Mesodermal cell (in vitro differentiated cells): ENCODE measurements around the gene MCF2L2.

Experiments
- H3K27ac ChIP-seq: 2 replicates; pipeline ENCODE4 v1.7.0; 2013; ENCODE audit warnings: mild to moderate bottlenecking, low read depth, low read length, moderate library complexity; ENCODE audit not compliant: severe bottlenecking
- H3K36me3 ChIP-seq: 2 replicates; pipeline ENCODE4 v1.7.1; 2013; ENCODE audit warnings: mild to moderate bottlenecking, low read length, moderate library complexity; ENCODE audit not compliant: control insufficient read depth, insufficient read depth
- H3K4me1 ChIP-seq: one replicate; pipeline ENCODE4 v1.7.1; 2013; ENCODE audit warnings: mild to moderate bottlenecking, low read length; ENCODE audit not compliant: insufficient read depth, control insufficient read depth, poor library complexity, severe bottlenecking
- H3K4me3 ChIP-seq: 2 replicates; pipeline ENCODE4 v1.7.0; 2013; ENCODE audit warnings: low read length, control low read depth, mild to moderate bottlenecking; ENCODE audit not compliant: insufficient read depth, poor library complexity, severe bottlenecking; ENCODE audit errors: extremely low read depth
- H3K9me3 ChIP-seq: 2 replicates; pipeline ENCODE4 v1.7.1; 2013; ENCODE audit warnings: mild to moderate bottlenecking, low read length, moderate library complexity; ENCODE audit not compliant: control insufficient read depth
- WGBS, 2 experiments: methylation state at CpG; one replicate each; pipeline ENCODE4 v1.1.5; 2013; ENCODE audit warnings: missing lambda C conversion rate in 2 of 2; ENCODE audit not compliant: insufficient coverage in 2 of 2; 5-methylcytosine and 5-hydroxymethylcytosine counted together

Gene MCF2L2

DNA sequence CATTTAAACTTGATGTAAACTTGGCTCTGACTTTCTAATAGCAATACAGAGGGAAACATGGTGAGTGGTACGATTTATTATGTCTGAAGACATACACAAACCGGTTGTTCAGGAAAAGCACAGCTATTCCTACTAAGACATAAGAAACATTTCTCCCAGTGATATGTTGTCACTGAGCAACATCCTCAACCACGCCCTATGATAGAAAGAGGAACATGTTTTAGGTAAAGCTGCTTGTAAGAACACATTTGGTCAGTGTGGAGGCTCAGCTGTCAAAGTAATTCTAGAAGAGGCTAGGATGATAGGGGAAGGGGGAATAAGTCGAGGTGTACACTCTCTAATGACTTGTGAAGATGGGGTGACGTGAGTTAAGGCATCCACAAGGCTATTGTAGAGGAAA, 218.1 kb downstream of the MCF2L2 start:
- WGBS, 2 experiments, result 100% methylated on average over 2 to 3 of the region's 5 CpGs
- H3K36me3 ChIP-seq, result no peaks in the 10 kb centered on the region
- no peaks in the 10 kb centered on the region for H3K4me1 ChIP-seq
- H3K9me3 ChIP-seq, result no peaks in the 10 kb centered on the region
- no peak overlapping the region for H3K27ac ChIP-seq
- no peak overlapping the region for H3K4me3 ChIP-seq

DNA sequence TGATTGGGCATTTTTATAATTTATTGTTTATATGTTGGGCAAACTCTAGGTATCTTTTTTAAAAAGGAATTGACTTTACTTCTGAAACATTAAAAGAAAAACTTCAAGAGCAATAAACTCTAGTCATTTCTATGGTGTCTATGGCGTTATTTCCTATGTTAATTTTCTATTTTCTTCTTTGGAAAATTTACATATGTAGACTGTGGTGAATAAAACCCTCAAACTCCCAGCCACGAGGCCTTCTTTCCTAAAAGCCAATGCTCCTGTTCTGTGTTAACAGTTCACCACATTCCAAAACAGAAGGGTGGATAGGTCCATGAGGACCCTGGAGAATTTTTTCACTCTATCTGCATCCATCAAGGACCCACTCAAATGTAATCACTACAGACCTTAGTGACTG, 219.6 kb downstream of the MCF2L2 start:
- Histone ChIP-seq H3K4me3 (no peak overlapping the region), H3K4me1 (no peaks in the 10 kb centered on the region), H3K27ac (no peak overlapping the region), H3K36me3 (no peaks in the 10 kb centered on the region), H3K9me3 (no peaks in the 10 kb centered on the region)
- 100% methylated on average over 1 of the region's 2 CpGs; no CpG with 5 or more reads in 1 of the 2 experiments for WGBS, 2 experiments

DNA sequence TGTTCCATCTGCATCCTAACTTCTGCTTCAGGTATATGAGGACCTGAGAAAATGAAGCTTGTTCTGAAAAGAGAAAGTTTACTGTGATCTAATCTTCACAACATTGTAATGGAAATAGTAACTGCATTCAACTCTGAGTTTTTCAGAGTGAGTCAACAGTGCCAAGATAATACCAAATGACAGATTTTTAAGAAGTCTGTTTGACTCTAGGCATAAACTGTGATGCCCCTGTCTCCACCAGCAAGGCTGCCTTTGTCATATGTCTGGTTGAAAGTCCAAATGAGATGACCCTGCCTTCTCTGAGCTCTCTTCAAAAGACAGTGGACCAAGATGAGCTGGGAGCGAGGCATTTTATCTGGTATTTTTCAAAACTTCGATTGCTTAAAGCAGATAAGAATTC, 220.2 kb downstream of the MCF2L2 start:
- H3K4me3 ChIP-seq, result no peak overlapping the region
- H3K4me1 ChIP-seq, result no peaks in the 10 kb centered on the region
- no peaks in the 10 kb centered on the region for H3K9me3 ChIP-seq
- H3K27ac ChIP-seq, result no peak overlapping the region
- WGBS, 2 experiments, result 92% methylated on average over 2 of the region's 2 CpGs; no CpG with 5 or more reads in 1 of the 2 experiments
- no peaks in the 10 kb centered on the region for H3K36me3 ChIP-seq

DNA sequence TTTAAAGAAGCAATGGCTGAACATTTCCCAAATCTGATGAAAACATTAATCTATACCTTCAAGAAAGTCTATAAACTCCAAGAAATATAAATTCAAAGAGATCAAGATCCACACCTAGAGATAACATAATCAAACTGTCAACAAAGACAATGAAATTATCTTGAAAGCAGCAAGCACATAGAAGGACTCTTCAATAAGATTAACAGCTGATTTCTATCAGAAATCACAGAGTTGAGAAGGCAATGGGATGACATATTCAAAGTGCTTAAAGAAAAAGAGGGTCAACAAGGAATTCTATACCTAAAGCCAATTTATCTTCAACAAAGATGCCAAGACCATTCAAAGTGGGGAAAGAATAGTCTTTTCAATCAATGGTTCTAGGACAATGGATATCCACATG, 224.7 kb downstream of the MCF2L2 start:
- peaks cover 6% of the 10 kb centered on the region for H3K9me3 ChIP-seq
- no peak overlapping the region for H3K27ac ChIP-seq
- no peak overlapping the region for H3K4me3 ChIP-seq
- no peaks in the 10 kb centered on the region for H3K36me3 ChIP-seq
- no peaks in the 10 kb centered on the region for H3K4me1 ChIP-seq

DNA sequence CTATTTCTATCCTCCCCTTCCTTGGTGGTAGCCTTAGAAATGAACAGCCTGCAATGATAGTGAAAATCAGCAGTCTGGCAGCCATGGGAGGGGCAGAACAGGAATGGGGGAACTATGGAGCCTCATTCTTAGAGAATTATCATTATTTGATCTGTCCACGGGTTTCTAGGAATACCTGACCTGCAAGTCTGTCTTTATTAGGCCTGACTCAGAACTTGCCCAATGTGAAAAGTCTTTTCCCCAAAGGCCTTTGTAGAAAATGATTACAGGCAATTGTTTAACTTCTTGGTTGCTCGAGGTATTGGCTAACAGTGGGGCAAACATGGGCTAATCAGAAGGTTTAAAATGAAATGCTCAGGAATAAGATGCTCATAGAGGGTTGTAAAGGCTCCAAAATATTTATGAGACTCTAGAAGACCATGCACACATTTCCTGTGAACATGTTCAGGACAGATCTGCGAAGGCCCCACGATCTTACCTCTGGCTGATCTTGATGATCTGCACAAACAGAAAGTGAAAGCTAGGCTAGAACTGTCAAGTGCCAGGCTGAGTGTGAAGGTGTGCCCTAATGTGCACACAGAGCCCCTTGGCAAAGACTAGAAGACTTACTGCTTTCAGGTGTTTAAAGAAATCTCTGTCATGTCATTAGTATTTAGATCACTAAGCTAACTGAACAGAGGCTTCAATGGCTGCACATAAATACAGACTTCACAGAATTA, 226.3 kb downstream of the MCF2L2 start:
- H3K27ac ChIP-seq, result no peak overlapping the region
- WGBS, 2 experiments, result 91 to 92% methylated on average over 4 of the region's 4 CpGs
- H3K4me3 ChIP-seq, result no peak overlapping the region
- peaks cover 6% of the 10 kb centered on the region for H3K9me3 ChIP-seq
- no peaks in the 10 kb centered on the region for H3K36me3 ChIP-seq
- H3K4me1 ChIP-seq, result no peaks in the 10 kb centered on the region

DNA sequence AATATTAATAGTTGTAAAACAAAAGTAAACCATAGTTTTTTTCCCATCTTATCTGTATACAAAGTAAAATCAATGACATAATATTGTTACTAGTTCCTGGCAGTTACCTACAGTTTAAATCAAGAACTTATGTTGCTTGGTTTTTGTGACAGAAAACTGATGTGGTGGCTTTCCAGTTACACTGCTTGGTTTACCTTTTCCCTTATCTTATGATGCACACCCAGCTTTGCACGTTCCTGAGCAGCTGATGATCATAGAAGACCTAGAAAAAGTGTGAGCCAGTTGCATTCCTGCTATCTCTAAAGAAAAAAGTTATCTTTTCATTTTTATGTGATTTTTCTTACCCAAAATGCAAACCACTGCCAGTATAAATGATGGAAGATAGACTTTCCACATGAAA, 229.5 kb downstream of the MCF2L2 start:
- H3K4me3 ChIP-seq, result no peak overlapping the region
- 100% methylated on average over 1 of the region's 1 CpG; no CpG with 5 or more reads in 1 of the 2 experiments for WGBS, 2 experiments
- no peaks in the 10 kb centered on the region for H3K36me3 ChIP-seq
- H3K9me3 ChIP-seq, result peaks cover 6% of the 10 kb centered on the region
- H3K27ac ChIP-seq, result no peak overlapping the region
- H3K4me1 ChIP-seq, result no peaks in the 10 kb centered on the region

DNA sequence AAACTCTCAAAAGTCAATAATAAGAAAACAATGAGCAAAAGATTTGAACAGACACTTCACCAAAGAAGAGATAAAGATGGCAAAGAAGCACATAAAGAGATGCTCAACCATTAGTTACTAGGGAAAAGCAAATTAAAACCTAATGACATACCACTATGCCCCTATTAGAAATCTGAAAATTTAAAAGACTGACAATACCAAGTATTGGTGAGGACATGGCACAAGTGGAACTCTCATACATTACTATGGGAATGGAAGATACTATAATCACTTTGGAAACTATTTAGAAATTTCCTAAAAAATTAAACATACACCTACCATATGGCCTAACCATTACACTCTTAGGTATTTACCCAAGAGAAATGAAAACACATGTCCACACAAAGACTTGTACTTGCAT, 230.7 kb downstream of the MCF2L2 start:
- Histone ChIP-seq H3K27ac (no peak overlapping the region), H3K4me3 (no peak overlapping the region), H3K9me3 (peaks cover 6% of the 10 kb centered on the region), H3K36me3 (no peaks in the 10 kb centered on the region), H3K4me1 (no peaks in the 10 kb centered on the region)

DNA sequence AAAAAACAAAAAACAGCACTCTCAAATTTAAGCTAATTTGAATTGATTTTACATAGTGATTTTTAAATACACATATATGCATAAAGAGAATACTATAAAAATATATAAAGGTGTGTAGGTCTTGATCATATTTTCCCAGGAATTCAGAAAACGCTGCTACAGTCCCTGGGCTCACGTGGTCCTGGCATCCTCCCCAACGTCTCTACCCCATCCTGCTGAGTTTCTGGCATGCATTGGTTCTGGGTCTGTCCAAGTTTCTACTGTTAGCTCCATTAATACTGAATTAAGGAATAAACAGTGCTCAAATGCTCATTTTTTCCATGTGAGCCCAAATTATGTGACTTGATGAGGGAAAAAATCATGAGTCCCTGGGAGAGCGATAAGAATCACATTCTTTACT, 233.2 kb downstream of the MCF2L2 start:
- Histone ChIP-seq H3K36me3 (no peaks in the 10 kb centered on the region), H3K4me1 (no peaks in the 10 kb centered on the region), H3K27ac (no peak overlapping the region), H3K9me3 (no peaks in the 10 kb centered on the region), H3K4me3 (no peak overlapping the region)
- 85 to 100% methylated on average over 1 to 3 of the region's 4 CpGs for WGBS, 2 experiments

DNA sequence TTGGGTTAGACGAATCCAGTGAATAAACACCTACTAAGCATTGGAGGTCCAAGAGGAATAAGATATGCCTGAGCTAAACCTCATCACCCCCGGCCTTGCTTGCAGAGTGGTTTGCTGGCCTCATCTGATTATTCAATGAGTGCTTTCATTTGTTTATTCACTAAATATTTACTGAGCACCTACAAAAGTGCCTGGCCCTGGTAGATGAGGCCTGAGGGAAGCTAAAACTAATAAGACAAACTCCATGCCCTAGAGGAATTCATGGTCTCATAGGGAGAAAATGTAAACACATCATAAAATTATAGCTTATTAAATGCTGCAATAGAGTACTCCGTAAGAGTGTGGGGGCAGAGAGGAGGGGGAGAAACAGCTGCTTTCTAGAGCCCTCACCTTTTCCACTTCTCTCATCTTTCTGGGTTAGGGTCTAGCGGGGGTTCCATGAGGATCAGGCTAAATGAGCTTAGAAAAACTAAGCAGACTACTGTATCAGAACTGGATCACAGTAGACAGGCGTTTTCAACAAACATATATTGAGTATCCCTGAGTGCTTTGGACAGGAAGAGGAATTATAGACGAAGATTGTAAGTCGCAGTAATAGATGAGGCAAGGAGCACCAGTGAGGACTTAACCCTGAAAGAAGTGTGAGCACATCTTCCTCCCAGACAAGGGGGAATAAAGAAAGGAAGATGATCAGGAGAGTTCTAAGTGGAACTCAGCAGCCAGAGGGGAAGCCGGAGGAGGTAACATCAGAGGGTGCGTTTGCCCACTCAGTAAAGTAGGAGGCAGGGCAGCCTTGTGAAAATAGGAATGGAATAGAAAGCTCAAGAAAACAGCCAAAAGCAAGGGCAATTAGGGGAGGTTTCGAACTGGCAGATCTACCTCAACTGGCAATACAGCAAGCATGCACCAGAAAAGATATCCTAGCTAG, 234.4 kb downstream of the MCF2L2 start:
- H3K27ac ChIP-seq, result no peak overlapping the region
- H3K9me3 ChIP-seq, result no peaks in the 10 kb centered on the region
- 85 to 90% methylated on average over 7 of the region's 10 CpGs for WGBS, 2 experiments
- no peaks in the 10 kb centered on the region for H3K4me1 ChIP-seq
- no peaks in the 10 kb centered on the region for H3K36me3 ChIP-seq
- H3K4me3 ChIP-seq, result no peak overlapping the region

DNA sequence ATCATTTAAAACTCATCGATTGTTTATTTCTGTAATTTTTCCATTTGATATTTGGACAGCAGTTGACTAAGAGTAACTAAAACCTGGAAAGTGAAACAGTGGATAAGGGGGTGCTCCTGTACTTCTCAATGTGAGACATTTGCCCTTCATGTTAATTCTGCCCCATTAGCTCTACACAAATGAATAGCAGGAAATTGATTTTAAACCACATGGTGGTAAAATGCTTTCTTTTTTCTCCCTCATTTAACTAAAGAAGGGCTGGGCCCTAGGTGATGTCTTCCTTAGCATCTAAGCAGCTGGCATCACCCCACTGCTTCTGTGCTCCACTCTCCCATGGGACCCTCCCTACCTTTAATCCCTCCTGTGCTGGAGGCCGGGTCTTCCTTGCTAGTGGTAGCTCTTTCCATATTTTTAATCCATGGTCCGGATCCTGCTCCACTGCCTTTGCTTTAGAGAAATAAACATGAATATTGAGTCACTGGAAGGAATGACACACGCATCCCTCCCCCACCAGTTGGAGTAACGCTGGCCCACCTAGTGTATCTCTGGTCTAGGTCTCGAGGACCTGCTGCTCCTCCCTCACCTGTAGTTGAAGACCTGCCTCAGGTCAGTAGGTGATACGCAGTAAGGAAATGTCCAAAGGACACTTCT, 235.6 kb downstream of the MCF2L2 start:
- H3K4me1 ChIP-seq, result no peaks in the 10 kb centered on the region
- no peaks in the 10 kb centered on the region for H3K9me3 ChIP-seq
- H3K27ac ChIP-seq, result no peak overlapping the region
- H3K4me3 ChIP-seq, result no peak overlapping the region
- 95 to 100% methylated on average over 5 of the region's 7 CpGs for WGBS, 2 experiments
- H3K36me3 ChIP-seq, result no peaks in the 10 kb centered on the region
